HG03066 (cell line): ENCODE data around the gene ANKHD1.

Source experiments
- ATAC-seq: cut with Tn5 transposase; IDR thresholded peaks from one replicate; pipeline ENCODE4 v1.9.1; 2021; ENCODE audit warnings: low read depth; ENCODE audit not compliant: unreplicated experiment

Gene ANKHD1

GRCh38 chr5:140588311-140589070, 186.9 kb downstream of the ANKHD1 start:
- ATAC-seq: no peak
